K562 (cell line): ENCODE data around the gene SLC35A2. TPM values are rescaled to one million over a fixed set of nuclear protein-coding genes. Genes with fewer than 3 reads are reported as not detected.

ENCODE experiments used
- KDM1A ChIP-seq, 2 experiments: fragments of 450-650 bp; IDR thresholded peaks; 2 replicates each; pipeline ENCODE4 v1.6.1; 2016; ENCODE audit warnings: mild to moderate bottlenecking in 2 of 2
- NUFIP1 ChIP-seq: fragments of 450-650 bp; IDR thresholded peaks from 2 replicates; pipeline ENCODE4 v1.6.1; 2018; ENCODE audit not compliant: partially characterized antibody
- POLR3A ChIP-seq: IDR thresholded peaks from 2 replicates; pipeline ENCODE4 v1.6.1; 2011; ENCODE audit warnings: borderline replicate concordance, mild to moderate bottlenecking, moderate library complexity; ENCODE audit not compliant: insufficient read length, insufficient read depth; ENCODE audit errors: extremely low read depth
- SMARCC2 ChIP-seq: fragments of 450-650 bp; IDR thresholded peaks from 2 replicates; pipeline ENCODE4 v1.6.1; 2017; ENCODE audit warnings: antibody characterized with exemption, moderate library complexity, mild to moderate bottlenecking, low read depth
- ZBED1 ChIP-seq: IDR thresholded peaks from 2 replicates; pipeline ENCODE4 v1.6.1; 2014
- ZNF197 ChIP-seq: fragments of 200-800 bp; sonication (Bioruptor generic); IDR thresholded peaks from 2 replicates; pipeline ENCODE4 v1.6.1; 2016; ENCODE audit warnings: low read depth, missing genetic modification characterization, missing compliant biosample characterization
- ZNF445 ChIP-seq: fragments of 250-450 bp; sonication (Bioruptor Pico); IDR thresholded peaks from 2 replicates; pipeline ENCODE4 v1.4.0; 2020; ENCODE audit warnings: low read depth, mild to moderate bottlenecking, moderate library complexity
- ZNF551 ChIP-seq: fragments of 250-450 bp; sonication (Bioruptor Pico); IDR thresholded peaks from 2 replicates; pipeline ENCODE4 v1.5.0; 2021; ENCODE audit warnings: mild to moderate bottlenecking, moderate library complexity
- ZNF77 ChIP-seq: fragments of 250-450 bp; sonication (Bioruptor Pico); IDR thresholded peaks from 2 replicates; pipeline ENCODE4 v1.5.0; 2020
- polyA plus RNA-seq, 8 experiments: library from polyadenylated mRNA; depleted of rRNA in 4 of 8; stranded (reverse) in 5 of 8; unstranded in 3 of 8; fragments of >200 nt; fragmentation: Nextera tagmentation in 2 of 8; fragmentation: Illumina TruSeq in 1 of 8; extraction: Ambion mirVana in 2 of 8; extraction: Trizol in 1 of 8; gene quantifications; 2 replicates each; pipeline versions ENCODE4 v1.2.1 to v1.2.3, GENCODE V29; 2011 to 2014; ENCODE audit warnings: inconsistent platforms in 1 of 8, missing spikeins in 1 of 8
- total RNA-seq, 7 experiments: library from RNA; depleted of rRNA in 6 of 7; stranded (reverse); fragments of >200 nt in 6 of 7; fragmentation: Illumina TruSeq in 2 of 7; extraction: Trizol in 2 of 7; gene quantifications; 2 replicates each; pipeline versions ENCODE4 v1.2.1 to v1.2.3, GENCODE V29; 2011 to 2021; ENCODE audit warnings: low replicate concordance in 1 of 7
- TF ChIP-seq, protein P1 (sequence below): fragments of 450-650 bp; IDR thresholded peaks from 2 replicates; pipeline ENCODE4 v1.6.1; 2016; ENCODE audit warnings: mild to moderate bottlenecking, moderate library complexity
- TF ChIP-seq, protein P2 (sequence below): sonication (generic); formaldehyde crosslinking; IDR thresholded peaks from 2 replicates; pipeline ENCODE4 v1.8.1; 2023; ENCODE audit warnings: mild to moderate bottlenecking, missing genetic modification reagents
- TF ChIP-seq, protein P3 (sequence below), 2 experiments: fragments of 250-450 bp in 1 of 2; fragments of 450-650 bp in 1 of 2; sonication (Bioruptor Pico) in 1 of 2; IDR thresholded peaks; 2 replicates each; pipeline versions ENCODE4 v1.6.1 to v1.8.0; 2016 to 2021; ENCODE audit warnings: mild to moderate bottlenecking in 2 of 2, moderate library complexity in 2 of 2, missing compliant biosample characterization in 1 of 2, missing genetic modification characterization in 1 of 2

The SLC35A2 gene
- total and polyA plus RNA-seq, 9 of the 15 experiments (the other 6 are each of a cell fraction or from before 2014, with no cell fraction given), result 3.3 to 38.9 (median 20.0) TPM

DNA sequence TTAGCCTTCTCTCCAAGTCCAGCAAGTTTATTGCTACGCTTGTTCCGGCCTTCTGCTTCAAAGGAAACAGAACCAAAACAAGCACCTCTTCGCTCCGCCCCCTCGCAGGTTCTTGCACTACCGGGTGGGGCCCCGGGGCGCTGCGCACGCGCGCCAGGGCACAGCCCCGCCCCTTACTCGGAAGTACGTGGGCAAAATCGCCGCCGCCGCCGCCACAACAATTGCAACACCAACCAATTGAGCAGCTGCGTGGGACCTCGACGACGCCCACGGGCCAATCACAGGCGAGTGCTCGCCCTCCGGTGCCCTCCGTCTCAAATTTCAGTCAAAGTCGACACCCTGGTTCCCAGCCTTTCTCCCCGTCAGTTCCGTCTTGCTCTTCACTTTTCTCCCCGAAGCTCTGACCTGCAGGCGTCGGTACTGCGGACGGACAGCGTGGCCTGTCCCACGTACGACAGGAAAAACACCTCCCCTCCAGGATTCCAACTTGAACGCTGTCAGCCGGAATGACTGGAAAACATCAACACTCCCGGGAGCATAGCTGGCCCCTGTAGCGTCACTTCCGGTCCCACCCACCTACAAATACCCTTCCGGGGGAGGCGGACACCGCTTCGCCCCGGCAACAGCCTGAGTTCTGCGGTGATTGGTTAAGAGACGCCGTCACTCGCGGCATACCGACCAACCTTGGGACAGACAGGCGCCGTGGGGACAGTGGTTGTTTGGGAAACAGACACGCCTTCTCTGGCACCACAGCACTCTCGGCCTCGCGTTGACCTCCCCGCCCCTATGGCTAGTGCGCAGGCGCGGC lies 46.6 kb upstream of the SLC35A2 start (continued):
- TF ChIP-seq, protein P1, sequence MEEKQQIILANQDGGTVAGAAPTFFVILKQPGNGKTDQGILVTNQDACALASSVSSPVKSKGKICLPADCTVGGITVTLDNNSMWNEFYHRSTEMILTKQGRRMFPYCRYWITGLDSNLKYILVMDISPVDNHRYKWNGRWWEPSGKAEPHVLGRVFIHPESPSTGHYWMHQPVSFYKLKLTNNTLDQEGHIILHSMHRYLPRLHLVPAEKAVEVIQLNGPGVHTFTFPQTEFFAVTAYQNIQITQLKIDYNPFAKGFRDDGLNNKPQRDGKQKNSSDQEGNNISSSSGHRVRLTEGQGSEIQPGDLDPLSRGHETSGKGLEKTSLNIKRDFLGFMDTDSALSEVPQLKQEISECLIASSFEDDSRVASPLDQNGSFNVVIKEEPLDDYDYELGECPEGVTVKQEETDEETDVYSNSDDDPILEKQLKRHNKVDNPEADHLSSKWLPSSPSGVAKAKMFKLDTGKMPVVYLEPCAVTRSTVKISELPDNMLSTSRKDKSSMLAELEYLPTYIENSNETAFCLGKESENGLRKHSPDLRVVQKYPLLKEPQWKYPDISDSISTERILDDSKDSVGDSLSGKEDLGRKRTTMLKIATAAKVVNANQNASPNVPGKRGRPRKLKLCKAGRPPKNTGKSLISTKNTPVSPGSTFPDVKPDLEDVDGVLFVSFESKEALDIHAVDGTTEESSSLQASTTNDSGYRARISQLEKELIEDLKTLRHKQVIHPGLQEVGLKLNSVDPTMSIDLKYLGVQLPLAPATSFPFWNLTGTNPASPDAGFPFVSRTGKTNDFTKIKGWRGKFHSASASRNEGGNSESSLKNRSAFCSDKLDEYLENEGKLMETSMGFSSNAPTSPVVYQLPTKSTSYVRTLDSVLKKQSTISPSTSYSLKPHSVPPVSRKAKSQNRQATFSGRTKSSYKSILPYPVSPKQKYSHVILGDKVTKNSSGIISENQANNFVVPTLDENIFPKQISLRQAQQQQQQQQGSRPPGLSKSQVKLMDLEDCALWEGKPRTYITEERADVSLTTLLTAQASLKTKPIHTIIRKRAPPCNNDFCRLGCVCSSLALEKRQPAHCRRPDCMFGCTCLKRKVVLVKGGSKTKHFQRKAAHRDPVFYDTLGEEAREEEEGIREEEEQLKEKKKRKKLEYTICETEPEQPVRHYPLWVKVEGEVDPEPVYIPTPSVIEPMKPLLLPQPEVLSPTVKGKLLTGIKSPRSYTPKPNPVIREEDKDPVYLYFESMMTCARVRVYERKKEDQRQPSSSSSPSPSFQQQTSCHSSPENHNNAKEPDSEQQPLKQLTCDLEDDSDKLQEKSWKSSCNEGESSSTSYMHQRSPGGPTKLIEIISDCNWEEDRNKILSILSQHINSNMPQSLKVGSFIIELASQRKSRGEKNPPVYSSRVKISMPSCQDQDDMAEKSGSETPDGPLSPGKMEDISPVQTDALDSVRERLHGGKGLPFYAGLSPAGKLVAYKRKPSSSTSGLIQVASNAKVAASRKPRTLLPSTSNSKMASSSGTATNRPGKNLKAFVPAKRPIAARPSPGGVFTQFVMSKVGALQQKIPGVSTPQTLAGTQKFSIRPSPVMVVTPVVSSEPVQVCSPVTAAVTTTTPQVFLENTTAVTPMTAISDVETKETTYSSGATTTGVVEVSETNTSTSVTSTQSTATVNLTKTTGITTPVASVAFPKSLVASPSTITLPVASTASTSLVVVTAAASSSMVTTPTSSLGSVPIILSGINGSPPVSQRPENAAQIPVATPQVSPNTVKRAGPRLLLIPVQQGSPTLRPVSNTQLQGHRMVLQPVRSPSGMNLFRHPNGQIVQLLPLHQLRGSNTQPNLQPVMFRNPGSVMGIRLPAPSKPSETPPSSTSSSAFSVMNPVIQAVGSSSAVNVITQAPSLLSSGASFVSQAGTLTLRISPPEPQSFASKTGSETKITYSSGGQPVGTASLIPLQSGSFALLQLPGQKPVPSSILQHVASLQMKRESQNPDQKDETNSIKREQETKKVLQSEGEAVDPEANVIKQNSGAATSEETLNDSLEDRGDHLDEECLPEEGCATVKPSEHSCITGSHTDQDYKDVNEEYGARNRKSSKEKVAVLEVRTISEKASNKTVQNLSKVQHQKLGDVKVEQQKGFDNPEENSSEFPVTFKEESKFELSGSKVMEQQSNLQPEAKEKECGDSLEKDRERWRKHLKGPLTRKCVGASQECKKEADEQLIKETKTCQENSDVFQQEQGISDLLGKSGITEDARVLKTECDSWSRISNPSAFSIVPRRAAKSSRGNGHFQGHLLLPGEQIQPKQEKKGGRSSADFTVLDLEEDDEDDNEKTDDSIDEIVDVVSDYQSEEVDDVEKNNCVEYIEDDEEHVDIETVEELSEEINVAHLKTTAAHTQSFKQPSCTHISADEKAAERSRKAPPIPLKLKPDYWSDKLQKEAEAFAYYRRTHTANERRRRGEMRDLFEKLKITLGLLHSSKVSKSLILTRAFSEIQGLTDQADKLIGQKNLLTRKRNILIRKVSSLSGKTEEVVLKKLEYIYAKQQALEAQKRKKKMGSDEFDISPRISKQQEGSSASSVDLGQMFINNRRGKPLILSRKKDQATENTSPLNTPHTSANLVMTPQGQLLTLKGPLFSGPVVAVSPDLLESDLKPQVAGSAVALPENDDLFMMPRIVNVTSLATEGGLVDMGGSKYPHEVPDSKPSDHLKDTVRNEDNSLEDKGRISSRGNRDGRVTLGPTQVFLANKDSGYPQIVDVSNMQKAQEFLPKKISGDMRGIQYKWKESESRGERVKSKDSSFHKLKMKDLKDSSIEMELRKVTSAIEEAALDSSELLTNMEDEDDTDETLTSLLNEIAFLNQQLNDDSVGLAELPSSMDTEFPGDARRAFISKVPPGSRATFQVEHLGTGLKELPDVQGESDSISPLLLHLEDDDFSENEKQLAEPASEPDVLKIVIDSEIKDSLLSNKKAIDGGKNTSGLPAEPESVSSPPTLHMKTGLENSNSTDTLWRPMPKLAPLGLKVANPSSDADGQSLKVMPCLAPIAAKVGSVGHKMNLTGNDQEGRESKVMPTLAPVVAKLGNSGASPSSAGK, result no peak; the same call in 1 of the 2 replicates
- TF ChIP-seq ZNF551 (CRISPR knock-in tag) (no peak), ZNF77 (CRISPR knock-in tag) (no peak), POLR3A (no peak), KDM1A (IDR thresholded peaks at IDR 0.05) (no peak), NUFIP1 (no peak), SMARCC2 (no peak), ZBED1 (0 out of 2 replicates have a peak, but pooled peaks have one; percentile 25), ZNF197 (CRISPR knock-in tag) (no peak), ZNF445 (CRISPR knock-in tag) (no peak)
- TF ChIP-seq, protein P2, sequence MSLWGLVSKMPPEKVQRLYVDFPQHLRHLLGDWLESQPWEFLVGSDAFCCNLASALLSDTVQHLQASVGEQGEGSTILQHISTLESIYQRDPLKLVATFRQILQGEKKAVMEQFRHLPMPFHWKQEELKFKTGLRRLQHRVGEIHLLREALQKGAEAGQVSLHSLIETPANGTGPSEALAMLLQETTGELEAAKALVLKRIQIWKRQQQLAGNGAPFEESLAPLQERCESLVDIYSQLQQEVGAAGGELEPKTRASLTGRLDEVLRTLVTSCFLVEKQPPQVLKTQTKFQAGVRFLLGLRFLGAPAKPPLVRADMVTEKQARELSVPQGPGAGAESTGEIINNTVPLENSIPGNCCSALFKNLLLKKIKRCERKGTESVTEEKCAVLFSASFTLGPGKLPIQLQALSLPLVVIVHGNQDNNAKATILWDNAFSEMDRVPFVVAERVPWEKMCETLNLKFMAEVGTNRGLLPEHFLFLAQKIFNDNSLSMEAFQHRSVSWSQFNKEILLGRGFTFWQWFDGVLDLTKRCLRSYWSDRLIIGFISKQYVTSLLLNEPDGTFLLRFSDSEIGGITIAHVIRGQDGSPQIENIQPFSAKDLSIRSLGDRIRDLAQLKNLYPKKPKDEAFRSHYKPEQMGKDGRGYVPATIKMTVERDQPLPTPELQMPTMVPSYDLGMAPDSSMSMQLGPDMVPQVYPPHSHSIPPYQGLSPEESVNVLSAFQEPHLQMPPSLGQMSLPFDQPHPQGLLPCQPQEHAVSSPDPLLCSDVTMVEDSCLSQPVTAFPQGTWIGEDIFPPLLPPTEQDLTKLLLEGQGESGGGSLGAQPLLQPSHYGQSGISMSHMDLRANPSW (CRISPR knock-in tag), result no peak
- TF ChIP-seq, protein P3, sequence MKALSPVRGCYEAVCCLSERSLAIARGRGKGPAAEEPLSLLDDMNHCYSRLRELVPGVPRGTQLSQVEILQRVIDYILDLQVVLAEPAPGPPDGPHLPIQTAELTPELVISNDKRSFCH (CRISPR knock-in tag; IDR thresholded peaks at IDR 0.05), result no peak
- TF ChIP-seq, protein P3 (tag; IDR thresholded peaks at IDR 0.05), result no peak
